Liver (tissue), 9 donors: ENCODE measurements around the gene IRF2. TPM values are rescaled to one million over a fixed set of nuclear protein-coding genes. Genes with fewer than 3 reads are reported as not detected.

Source experiments
- DNase-seq: peaks from one replicate; pipeline ENCODE4 v3.0.0-alpha.2; 2017; ENCODE audit warnings: low spot score
- H3K27ac ChIP-seq, 2 donors: one replicate each; pipeline ENCODE4 v1.7.0; 2013; ENCODE audit warnings: inconsistent platforms in 2 of 2, low read length in 2 of 2, control low read depth in 1 of 2, low read depth in 1 of 2, mild to moderate bottlenecking in 1 of 2
- H3K27me3 ChIP-seq, 4 donors: one replicate each; pipeline versions ENCODE4 v1.6.1 to v1.7.0; 2013; ENCODE audit warnings: low read length in 3 of 4, inconsistent platforms in 1 of 4, mild to moderate bottlenecking in 1 of 4, moderate library complexity in 1 of 4; ENCODE audit not compliant: control insufficient read depth in 4 of 4, insufficient read depth in 4 of 4
- H3K36me3 ChIP-seq, 4 donors: one replicate each; pipeline versions ENCODE4 v1.6.1 to v1.7.0; 2013; ENCODE audit warnings: low read length in 3 of 4, mild to moderate bottlenecking in 3 of 4, low read depth in 1 of 4, moderate library complexity in 1 of 4; ENCODE audit not compliant: control insufficient read depth in 4 of 4, insufficient read depth in 3 of 4
- H3K4me1 ChIP-seq, 4 donors: one replicate each; pipeline versions ENCODE4 v1.6.1 to v1.7.0; 2013; ENCODE audit warnings: low read length in 3 of 4, mild to moderate bottlenecking in 3 of 4, moderate library complexity in 1 of 4; ENCODE audit not compliant: control insufficient read depth in 4 of 4, insufficient read depth in 4 of 4
- H3K4me3 ChIP-seq, 3 donors: one replicate each; pipeline versions ENCODE4 v1.6.1 to v1.7.0; 2013; ENCODE audit warnings: low read length in 3 of 3, control low read depth in 1 of 3, low read depth in 1 of 3, mild to moderate bottlenecking in 1 of 3
- H3K9ac ChIP-seq, 2 donors: one replicate each; pipeline ENCODE4 v1.7.0; 2013; ENCODE audit warnings: low read length in 2 of 2, mild to moderate bottlenecking in 2 of 2, moderate library complexity in 2 of 2, control low read depth in 1 of 2, low read depth in 1 of 2
- H3K9me3 ChIP-seq, 4 donors: one replicate each; pipeline versions ENCODE4 v1.6.1 to v1.7.0; 2013; ENCODE audit warnings: low read length in 3 of 4; ENCODE audit not compliant: control insufficient read depth in 4 of 4
- ATF3 ChIP-seq: IDR thresholded peaks from 2 replicates; pipeline ENCODE4 v1.6.1; 2016; ENCODE audit warnings: antibody characterized with exemption
- CTCF ChIP-seq: fragments of 150-350 bp; IDR thresholded peaks from 2 replicates; pipeline ENCODE4 v1.5.1; 2017; ENCODE audit warnings: improper control_type of control experiment, low read depth, low read length; ENCODE audit not compliant: missing input control
- EGR1 ChIP-seq, 2 donors: IDR thresholded peaks; 2 replicates each; pipeline ENCODE4 v1.6.1; 2016 to 2018; ENCODE audit warnings: antibody characterized with exemption in 2 of 2, low read depth in 2 of 2
- FOXA1 ChIP-seq: IDR thresholded peaks from 2 replicates; pipeline ENCODE4 v1.6.1; 2016; ENCODE audit warnings: antibody characterized with exemption
- FOXA2 ChIP-seq: IDR thresholded peaks from 2 replicates; pipeline ENCODE4 v1.6.1; 2016; ENCODE audit warnings: antibody characterized with exemption
- GABPA ChIP-seq, 2 donors: IDR thresholded peaks in 1 of 2; conservative IDR thresholded peaks in 1 of 2; 2 replicates each; pipeline ENCODE4 v1.6.1; 2016; ENCODE audit warnings: antibody characterized with exemption in 2 of 2, mild to moderate bottlenecking in 1 of 2, moderate library complexity in 1 of 2
- HNF4A ChIP-seq, 2 donors: conservative IDR thresholded peaks; 2 replicates each; pipeline ENCODE4 v1.6.1; 2016; ENCODE audit warnings: antibody characterized with exemption in 2 of 2, mild to moderate bottlenecking in 2 of 2
- HNF4G ChIP-seq: IDR thresholded peaks from 2 replicates; pipeline ENCODE4 v1.6.1; 2016; ENCODE audit warnings: antibody characterized with exemption
- JUND ChIP-seq, 2 donors: IDR thresholded peaks; 2 replicates each; pipeline ENCODE4 v1.6.1; 2016; ENCODE audit warnings: antibody characterized with exemption in 2 of 2
- MAX ChIP-seq: IDR thresholded peaks from 2 replicates; pipeline ENCODE4 v1.6.1; 2016; ENCODE audit warnings: antibody characterized with exemption
- NR2F2 ChIP-seq: IDR thresholded peaks from 2 replicates; pipeline ENCODE4 v1.6.1; 2016; ENCODE audit warnings: antibody characterized with exemption
- RAD21 ChIP-seq, 2 donors: IDR thresholded peaks; 2 replicates each; pipeline ENCODE4 v1.6.1; 2016; ENCODE audit warnings: antibody characterized with exemption in 2 of 2, mild to moderate bottlenecking in 2 of 2
- REST ChIP-seq: IDR thresholded peaks from 2 replicates; pipeline ENCODE4 v1.6.1; 2016; ENCODE audit warnings: antibody characterized with exemption, mild to moderate bottlenecking
- RXRA ChIP-seq, 2 donors: IDR thresholded peaks; 2 replicates each; pipeline ENCODE4 v1.6.1; 2017 to 2018; ENCODE audit warnings: antibody characterized with exemption in 2 of 2, mild to moderate bottlenecking in 1 of 2
- SP1 ChIP-seq: IDR thresholded peaks from 2 replicates; pipeline ENCODE4 v1.6.1; 2018; ENCODE audit warnings: antibody characterized with exemption, mild to moderate bottlenecking
- TAF1 ChIP-seq: conservative IDR thresholded peaks from 2 replicates; pipeline ENCODE4 v1.6.1; 2016; ENCODE audit warnings: antibody characterized with exemption, mild to moderate bottlenecking
- YY1 ChIP-seq: IDR thresholded peaks from 2 replicates; pipeline ENCODE4 v1.6.1; 2016; ENCODE audit warnings: antibody characterized with exemption, mild to moderate bottlenecking
- ZBTB33 ChIP-seq: IDR thresholded peaks from 2 replicates; pipeline ENCODE4 v1.6.1; 2016; ENCODE audit warnings: antibody characterized with exemption
- whole genome bisulfite sequencing: extraction: QIAGEN DNeasy Blood & Tissue Kit; methylation state at CpG from one replicate; pipeline ENCODE4 v1.1.7; 2013; 5-methylcytosine and 5-hydroxymethylcytosine counted together
- polyA plus RNA-seq, 2 donors: library from polyadenylated mRNA; stranded (reverse) in 1 of 2; unstranded in 1 of 2; fragments of 200-250 nt in 1 of 2; fragments of >200 nt in 1 of 2; fragmentation: Nextera tagmentation in 1 of 2; extraction: Ambion mirVana in 1 of 2; gene quantifications; one replicate each; pipeline versions ENCODE4 v1.2.1 to v1.2.3, GENCODE V29; 2013 to 2015
- total RNA-seq, 2 donors: library from RNA; depleted of rRNA; stranded (reverse); fragments of >200 nt; gene quantifications; one replicate each; pipeline ENCODE4 v1.2.3, GENCODE V29; 2014
- donor health status: healthy.
- donor health status: healthy.
- donor health status: healthy.
- donor health status: healthy.
- donor health status: healthy.

Gene IRF2
- total and polyA plus RNA-seq, 4 donors: 12.9 to 25.5 (median 22.2) TPM

- TF ChIP-seq EGR1 (IDR thresholded peaks at IDR 0.05; ENCODE audit: low read depth in 2 of 2) (no peak), JUND (IDR thresholded peaks at IDR 0.05) (no peak), YY1 (no peak), FOXA2 (no peak), NR2F2 (no peak), REST (no peak), GABPA (IDR thresholded peaks at IDR 0.05 in 1 of 2, conservative IDR thresholded peaks at IDR 0.05 in 1 of 2) (no peak), MAX (no peak), SP1 (no peak), RAD21 (IDR thresholded peaks at IDR 0.05) (no peak), RXRA (IDR thresholded peaks at IDR 0.05) (no peak), HNF4A (conservative IDR thresholded peaks at IDR 0.05) (no peak), FOXA1 (no peak), HNF4G (no peak)
- H3K9ac ChIP-seq: no peak overlapping the region
- H3K4me3 ChIP-seq: no peak overlapping the region
- H3K4me1 ChIP-seq: peaks cover 2 to 16% (median 10%) of the 10 kb centered on the region in 4 donors
- H3K36me3 ChIP-seq: peaks cover 10 to 65% (median 50%) of the 10 kb centered on the region in 4 donors
- DNase-seq: no peak
- 86% methylated on average over 24 of the region's 24 CpGs for WGBS
- no peak overlapping the region for H3K27ac ChIP-seq
- H3K27me3 ChIP-seq: no peaks in the 10 kb centered on the region
- no peaks in the 10 kb centered on the region for H3K9me3 ChIP-seq
Observed at GRCh38 chr4:184389978-184390900, 84.1 kb downstream of the IRF2 start.

- H3K4me3 ChIP-seq: no peak overlapping the region
- H3K36me3 ChIP-seq: peaks cover 10 to 48% (median 41%) of the 10 kb centered on the region in 4 donors
- no peaks in the 10 kb centered on the region for H3K27me3 ChIP-seq
- H3K9ac ChIP-seq: no peak overlapping the region
- H3K9me3 ChIP-seq: no peaks in the 10 kb centered on the region
- no peak for DNase-seq
- H3K27ac ChIP-seq: no peak overlapping the region
- WGBS: 95% methylated on average over 6 of the region's 6 CpGs
- TF ChIP-seq GABPA (IDR thresholded peaks at IDR 0.05 in 1 of 2, conservative IDR thresholded peaks at IDR 0.05 in 1 of 2) (no peak), FOXA1 (no peak), MAX (no peak), JUND (IDR thresholded peaks at IDR 0.05) (no peak), ATF3 (no peak), NR2F2 (no peak), TAF1 (no peak), SP1 (no peak), EGR1 (IDR thresholded peaks at IDR 0.05; ENCODE audit: low read depth in 2 of 2) (no peak), ZBTB33 (no peak), CTCF (no peak), HNF4A (conservative IDR thresholded peaks at IDR 0.05) (no peak), YY1 (no peak), RAD21 (IDR thresholded peaks at IDR 0.05) (no peak), FOXA2 (no peak)
- H3K4me1 ChIP-seq: peaks cover 8 to 37% (median 29%) of the 10 kb centered on the region in 4 donors
Observed at GRCh38 chr4:184388106-184388505, 86.2 kb downstream of the IRF2 start.
